Mesenteric fat pad (tissue), 1 donor: ENCODE results near the gene MINK1. TPM values are rescaled to one million over a fixed set of nuclear protein-coding genes. Genes with fewer than 3 reads are reported as not detected.
"Not testable (repeated sequence)": the region's sequence is repeated elsewhere in the genome, so short reads cannot be mapped to it uniquely, and the experiment has no call there.

Source experiments
- DNase-seq: peaks from one replicate; pipeline ENCODE4 v3.0.0-alpha.2; 2020; ENCODE audit warnings: low spot score
- total RNA-seq: library from RNA; stranded (reverse); fragmentation: NEBNext Ultra II Directional; extraction: Animal tissue kit (Norgen Biotek cat#: 25700); gene quantifications from one replicate; pipeline ENCODE4 v1.2.1, GENCODE V29; 2021
- donor health status: DM: yes; HTN: yes; CAD: no.

MINK1 gene
- total RNA-seq, 1 donor from 2014 or later = 60.3 TPM

- DNase-seq = no peak
Measured at GRCh38 chr17:4897785-4898184, 64.6 kb downstream of the MINK1 start.

- no peak for DNase-seq
Measured at GRCh38 chr17:4898351-4898750, 65.2 kb downstream of the MINK1 start.

GRCh38 chr17:4898927-4899326, 65.8 kb downstream of the MINK1 start:
- no peak for DNase-seq

- peak; percentile 95 for DNase-seq
Measured at GRCh38 chr17:4899341-4900230, 66.4 kb downstream of the MINK1 start, which contains the start of gene C17orf107. Gene C17orf107 (plus strand): TSS chr17:4899536. CDS start chr17:4899763, 227 bp downstream.

- no peak for DNase-seq
Measured at GRCh38 chr17:4900231-4901107, 67.3 kb downstream of the MINK1 start.

- DNase-seq = no peak
Measured at GRCh38 chr17:4901108-4901647, 68.0 kb downstream of the MINK1 start.

- DNase-seq = no peak
Measured at GRCh38 chr17:4901648-4902344, 68.7 kb downstream of the MINK1 start.

GRCh38 chr17:4902540-4902939, 69.4 kb downstream of the MINK1 start:
- no peak for DNase-seq

- DNase-seq = no peak
Measured at GRCh38 chr17:4903051-4903818, 70.1 kb downstream of the MINK1 start, which contains the start of gene CHRNE. Gene CHRNE (minus strand): TSS chr17:4903098. CDS start chr17:4903063, 35 bp downstream.

GRCh38 chr17:4906642-4907041, 73.5 kb downstream of the MINK1 start:
- not testable (repeated sequence) for DNase-seq

GRCh38 chr17:4908301-4908700, 75.2 kb downstream of the MINK1 start:
- no peak for DNase-seq

GRCh38 chr17:4908711-4909496, 75.8 kb downstream of the MINK1 start:
- peak; percentile 94 for DNase-seq

GRCh38 chr17:4913994-4914393, 80.9 kb downstream of the MINK1 start:
- no peak for DNase-seq

GRCh38 chr17:4914551-4914950, 81.4 kb downstream of the MINK1 start:
- DNase-seq = not testable (repeated sequence)

- no peak for DNase-seq
Measured at GRCh38 chr17:4919511-4920047, 86.4 kb downstream of the MINK1 start.

GRCh38 chr17:4920351-4921048, 87.4 kb downstream of the MINK1 start:
- DNase-seq = no peak

- DNase-seq = no peak
Measured at GRCh38 chr17:4921320-4921719, 88.2 kb downstream of the MINK1 start.

- not testable (repeated sequence) for DNase-seq
Measured at GRCh38 chr17:4926577-4927335, 93.6 kb downstream of the MINK1 start.
